Epithelial cell of esophagus (primary cell): ENCODE data around the gene PRRT3.

Experiments used
- DNase-seq: peaks from one replicate; pipeline ENCODE4 v3.0.0; 2010; ENCODE audit warnings: low read depth
- H3K4me3 ChIP-seq: 2 replicates; pipeline ENCODE4 v1.5.1; 2011; ENCODE audit warnings: mild to moderate bottlenecking, low read length, control low read depth
- CTCF ChIP-seq: IDR thresholded peaks from 2 replicates; pipeline ENCODE4 v1.5.1; 2011; ENCODE audit warnings: low read depth, mild to moderate bottlenecking, low read length, control low read depth, inconsistent platforms; ENCODE audit not compliant: insufficient read depth; ENCODE audit errors: missing control alignments

PRRT3 gene

DNA sequence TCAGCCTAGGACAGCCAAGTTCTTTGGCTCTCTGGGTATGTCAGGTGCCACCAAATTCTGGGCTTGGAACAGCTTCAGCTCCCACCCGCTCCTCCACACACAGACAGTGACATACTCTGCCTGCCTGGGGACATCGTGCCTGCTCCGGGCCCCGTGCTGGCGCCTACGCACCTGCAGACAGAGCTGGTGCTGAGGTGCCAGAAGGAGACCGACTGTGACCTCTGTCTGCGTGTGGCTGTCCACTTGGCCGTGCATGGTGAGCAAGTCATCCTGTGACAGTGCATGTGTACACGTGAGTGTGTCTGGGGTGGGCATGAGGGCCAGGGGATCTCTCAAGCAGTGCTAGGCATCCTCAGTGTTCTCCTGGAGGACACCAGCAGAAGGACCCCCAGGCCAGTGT, 34.4 kb downstream of the PRRT3 start:
- H3K4me3 ChIP-seq: peak overlapping the region; percentile 61
- no peak for TF ChIP-seq CTCF
- DNase-seq: no peak

GRCh38 chr3:9916734-9917680, 35.2 kb downstream of the PRRT3 start, which contains the start of gene IL17RC:
Gene IL17RC, plus strand, starts transcription at chr3:9917098. Its CDS starts 218 bp downstream, at chr3:9917316.
- H3K4me3 ChIP-seq: peak within 1 kb of the TSS; percentile 61
- TF ChIP-seq CTCF: no peak
- DNase-seq: peak; percentile 99

DNA sequence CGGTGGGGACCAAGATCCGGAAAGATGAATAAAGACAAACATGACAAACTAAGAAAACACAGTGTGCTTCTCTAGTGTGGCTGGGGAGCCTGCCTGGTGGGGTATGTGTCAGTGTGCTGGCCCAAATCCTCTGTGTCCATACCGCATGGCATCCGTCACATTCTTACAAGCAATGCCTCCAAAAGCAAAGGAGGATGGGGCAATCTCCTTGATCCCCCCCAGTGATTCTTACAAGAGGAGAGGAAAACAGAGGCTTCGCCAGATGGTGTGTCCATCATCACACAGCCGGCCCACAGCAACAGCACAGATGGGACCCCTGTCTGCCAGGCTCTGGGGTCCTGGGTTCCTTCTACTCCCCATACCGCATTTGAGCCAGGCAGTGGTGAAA, 35.9 kb downstream of the PRRT3 start:
- H3K4me3 ChIP-seq: no peak overlapping the region
- TF ChIP-seq CTCF: no peak
- DNase-seq: peak; percentile 64

GRCh38 chr3:9915254-9916141, 36.7 kb downstream of the PRRT3 start:
- peak; percentile 3 for TF ChIP-seq CTCF
- peak overlapping the region; percentile 13 for H3K4me3 ChIP-seq
- no peak for DNase-seq

GRCh38 chr3:9914559-9915253, 37.5 kb downstream of the PRRT3 start:
- TF ChIP-seq CTCF: peak; percentile 5
- no peak overlapping the region for H3K4me3 ChIP-seq
- DNase-seq: no peak

GRCh38 chr3:9914011-9914410, 38.2 kb downstream of the PRRT3 start:
- DNase-seq: no peak
- TF ChIP-seq CTCF: no peak
- H3K4me3 ChIP-seq: no peak overlapping the region
